Naive thymus-derived CD8-positive, alpha-beta T cell (primary cell): ENCODE measurements around the gene RNF39. TPM values are rescaled to one million over a fixed set of nuclear protein-coding genes. Genes with fewer than 3 reads are reported as not detected.
A peak's percentile ranks its signal among the peaks of the same experiment; 100 is the strongest.

Experiments
- ATAC-seq, 2 donors: fragments of 150-1000 bp; cut with Tn5 transposase in 1 of 2; sonication (Bioruptor Pico), chemical (Tn5 transposase) in 1 of 2; 1 replicate in 1 of 2; 2 replicates in 1 of 2; pipeline ENCODE4 v1.10.0; 2021; ENCODE audit warnings: mild to moderate bottlenecking in 2 of 2, moderate library complexity in 2 of 2
- POLR2A ChIA-PET: fragments of 350-600 bp; sonication (Branson Sonifier 250); formaldehyde crosslinking; loops from one replicate; lab custom pipeline; 2021; ENCODE audit warnings: antibody characterized with exemption; lab: Charles Lee
- DNase-seq, 10 donors: peaks; one replicate each; pipeline versions ENCODE4 v3.0.0 to v3.0.0-alpha.2; 2020 to 2022
- H3K27ac Mint-ChIP-seq, 10 donors: one replicate each; pipeline ENCODE4 v1.8.0; 2020 to 2022; ENCODE audit warnings: mild to moderate bottlenecking in 10 of 10, mixed read lengths in 10 of 10, moderate library complexity in 4 of 10, inconsistent platforms in 1 of 10
- H3K27me3 Mint-ChIP-seq, 5 donors: one replicate each; pipeline ENCODE4 v1.8.0; 2021 to 2022; ENCODE audit warnings: mixed read lengths in 5 of 5
- H3K36me3 Mint-ChIP-seq, 3 donors: one replicate each; pipeline ENCODE4 v1.8.0; 2020 to 2022; ENCODE audit warnings: mixed read lengths in 3 of 3, mild to moderate bottlenecking in 2 of 3, inconsistent platforms in 1 of 3
- H3K4me1 Mint-ChIP-seq, 4 donors: one replicate each; pipeline ENCODE4 v1.8.0; 2021 to 2022; ENCODE audit warnings: mixed read lengths in 4 of 4
- H3K4me3 Mint-ChIP-seq, 10 donors: one replicate each; pipeline ENCODE4 v1.8.0; 2020 to 2022; ENCODE audit warnings: mild to moderate bottlenecking in 10 of 10, mixed read lengths in 10 of 10, moderate library complexity in 6 of 10, inconsistent platforms in 1 of 10
- H3K9me3 Mint-ChIP-seq, 9 donors: one replicate each; pipeline ENCODE4 v1.8.0; 2020 to 2022; ENCODE audit warnings: mixed read lengths in 9 of 9, mild to moderate bottlenecking in 3 of 9, inconsistent platforms in 1 of 9, moderate library complexity in 1 of 9
- polyA plus RNA-seq, 3 donors: library from polyadenylated mRNA; unstranded; fragments of 300-500 nt; fragmentation: Illumina TruSeq; gene quantifications; one replicate each; pipeline ENCODE4 v1.2.3, GENCODE V29; 2021
- total RNA-seq, 8 experiments: library from RNA in 2 of 8; stranded (reverse) in 2 of 8; gene quantifications; one replicate each; pipeline ENCODE4 v1.2.3 and lab custom pipeline; 2021 to 2026

RNF39 gene
- total and polyA plus RNA-seq, 5 experiments from 2014 or later = 0.10 TPM; not detected in 4

GRCh38 chr6:30102970-30103871 lies 27.7 kb upstream of the RNF39 start:
- no peaks in the 10 kb centered on the region for H3K9me3 Mint-ChIP-seq
- peaks cover 20 to 59% (median 43%) of the 10 kb centered on the region in 5 donors for H3K27me3 Mint-ChIP-seq
- H3K27ac Mint-ChIP-seq = peak overlapping the region; percentile 29 to 91 (median 78)
- peaks cover 23 to 44% (median 41%) of the 10 kb centered on the region in 4 donors for H3K4me1 Mint-ChIP-seq
- peak overlapping the region; percentile 81 to 94 (median 90) for H3K4me3 Mint-ChIP-seq
- H3K36me3 Mint-ChIP-seq = no peaks in the 10 kb centered on the region
- DNase-seq = peak; percentile 60 to 89 (median 81)
- peak; percentile 82 to 87 for ATAC-seq
- POLR2A ChIA-PET = interaction anchor here (0.7 to 3.6 kb wide), 5 partner anchors 27 to 52 kb away, joined by 3 to 18 read pairs (median 7); partner anchors contain the start of genes POLR1H, PPP1R11 and TRIM40

GRCh38 chr6:30102414-30102969 lies 26.9 kb upstream of the RNF39 start:
- Mint-ChIP-seq H3K4me3 (peak overlapping the region; percentile 81 to 94 (median 90)), H3K27me3 (peaks cover 18 to 57% (median 42%) of the 10 kb centered on the region in 5 donors), H3K27ac (peak overlapping the region in 9 of 10 donors; percentile 29 to 91 (median 81)), H3K9me3 (no peaks in the 10 kb centered on the region), H3K4me1 (peaks cover 27 to 51% (median 48%) of the 10 kb centered on the region in 4 donors), H3K36me3 (no peaks in the 10 kb centered on the region)
- POLR2A ChIA-PET = interaction anchor here (1.0 to 3.6 kb wide), 5 partner anchors 9 to 42 kb away, joined by 3 to 18 read pairs (median 7); partner anchors contain the start of genes POLR1H, PPP1R11 and TRIM40
- ATAC-seq (peak; percentile 32 to 44), DNase-seq (peak in 1 of 10 donors; percentile 6)

- H3K4me3 Mint-ChIP-seq = peak overlapping the region; percentile 79 to 94 (median 88)
- POLR2A ChIA-PET = interaction anchor here (1.0 to 3.6 kb wide), 4 partner anchors 8 to 40 kb away, joined by 3 to 18 read pairs (median 10); partner anchors contain the start of genes POLR1H and PPP1R11
- ATAC-seq = peak in 1 of 2 donors; percentile 50
- no peaks in the 10 kb centered on the region for H3K9me3 Mint-ChIP-seq
- no peaks in the 10 kb centered on the region for H3K36me3 Mint-ChIP-seq
- peak overlapping the region in 9 of 10 donors; percentile 12 to 91 (median 67) for H3K27ac Mint-ChIP-seq
- DNase-seq = peak in 9 of 10 donors; percentile 18 to 75 (median 46)
- peaks cover 17 to 55% (median 46%) of the 10 kb centered on the region in 5 donors for H3K27me3 Mint-ChIP-seq
- H3K4me1 Mint-ChIP-seq = peaks cover 31 to 58% (median 51%) of the 10 kb centered on the region in 4 donors
Measured at GRCh38 chr6:30101444-30102413, 26.2 kb upstream of the RNF39 start.

GRCh38 chr6:30100585-30101443 lies 25.2 kb upstream of the RNF39 start:
- Mint-ChIP-seq H3K4me1 (peaks cover 31 to 58% (median 51%) of the 10 kb centered on the region in 4 donors), H3K27me3 (peaks cover 17 to 49% (median 40%) of the 10 kb centered on the region in 5 donors)

GRCh38 chr6:30100154-30100553 lies 24.6 kb upstream of the RNF39 start:
- DNase-seq = no peak
- Mint-ChIP-seq H3K4me3 (peak overlapping the region; percentile 29 to 81 (median 60)), H3K4me1 (peaks cover 31 to 58% (median 51%) of the 10 kb centered on the region in 4 donors), H3K36me3 (no peaks in the 10 kb centered on the region), H3K27ac (peak overlapping the region in 1 of 10 donors; percentile 44), H3K27me3 (peaks cover 17 to 53% (median 44%) of the 10 kb centered on the region in 5 donors), H3K9me3 (no peaks in the 10 kb centered on the region)
- no peak for ATAC-seq
- POLR2A ChIA-PET = no interaction called here

More at GRCh38 chr6:30100585-30101443, 25.2 kb upstream of the RNF39 start:
- Mint-ChIP-seq H3K27ac (peak overlapping the region in 7 of 10 donors; percentile 16 to 70 (median 57)), H3K9me3 (no peaks in the 10 kb centered on the region), H3K4me3 (peak overlapping the region; percentile 77 to 94 (median 86)), H3K36me3 (no peaks in the 10 kb centered on the region)
- DNase-seq (peak in 4 of 10 donors; percentile 16 to 31 (median 20)), ATAC-seq (peak in 1 of 2 donors; percentile 20)
- POLR2A ChIA-PET = interaction anchor here (1.0 to 3.6 kb wide), 3 partner anchors 30 to 39 kb away, joined by 5 to 18 read pairs (median 16); partner anchors contain the start of genes POLR1H and PPP1R11

- peak; percentile 39 to 71 for ATAC-seq
- Mint-ChIP-seq H3K4me1 (peaks cover 25 to 52% (median 45%) of the 10 kb centered on the region in 4 donors), H3K9me3 (no peaks in the 10 kb centered on the region), H3K27ac (peak overlapping the region in 3 of 10 donors; percentile 19 to 69 (median 48)), H3K27me3 (peaks cover 20 to 64% (median 52%) of the 10 kb centered on the region in 5 donors), H3K36me3 (no peaks in the 10 kb centered on the region), H3K4me3 (peak overlapping the region in 6 of 10 donors; percentile 1 to 49 (median 32))
- DNase-seq = peak in 2 of 10 donors; percentile 19 to 23
- POLR2A ChIA-PET = no interaction called here
Measured at GRCh38 chr6:30097902-30098768, 22.6 kb upstream of the RNF39 start.

GRCh38 chr6:30096829-30097228 lies 21.3 kb upstream of the RNF39 start:
- Mint-ChIP-seq H3K27me3 (peaks cover 26 to 77% (median 65%) of the 10 kb centered on the region in 5 donors), H3K4me1 (peaks cover 19 to 42% (median 35%) of the 10 kb centered on the region in 4 donors), H3K36me3 (no peaks in the 10 kb centered on the region), H3K4me3 (no peak overlapping the region), H3K9me3 (no peaks in the 10 kb centered on the region), H3K27ac (no peak overlapping the region)
- ATAC-seq = no peak
- no peak for DNase-seq
- POLR2A ChIA-PET = no interaction called here

GRCh38 chr6:30093951-30094661 lies 18.5 kb upstream of the RNF39 start:
- Mint-ChIP-seq H3K27ac (no peak overlapping the region), H3K4me1 (peaks cover 12 to 20% (median 14%) of the 10 kb centered on the region in 4 donors), H3K27me3 (peaks cover 26 to 88% (median 65%) of the 10 kb centered on the region in 5 donors), H3K36me3 (no peaks in the 10 kb centered on the region), H3K4me3 (no peak overlapping the region), H3K9me3 (no peaks in the 10 kb centered on the region)
- DNase-seq (no peak), ATAC-seq (no peak)
- POLR2A ChIA-PET = interaction anchor here (0.9 to 1.2 kb wide), 2 partner anchors 8 to 20 kb away, joined by 3 read pairs; no protein-coding TSS in a partner anchor

GRCh38 chr6:30092852-30093543 lies 17.4 kb upstream of the RNF39 start:
- Mint-ChIP-seq H3K4me3 (no peak overlapping the region), H3K27ac (no peak overlapping the region), H3K4me1 (peaks cover 7 to 12% (median 8%) of the 10 kb centered on the region in 4 donors), H3K27me3 (peaks cover 32 to 87% (median 63%) of the 10 kb centered on the region in 5 donors), H3K36me3 (no peaks in the 10 kb centered on the region), H3K9me3 (no peaks in the 10 kb centered on the region)
- POLR2A ChIA-PET = interaction anchor here (0.7 to 1.2 kb wide), 3 partner anchors 9 to 304 kb away, joined by 3 to 6 read pairs (median 3); no protein-coding TSS in a partner anchor
- ATAC-seq (no peak), DNase-seq (no peak)
